HG03196 (cell line): Measurements from ENCODE around the gene PVALEF.

Experiments used
- ATAC-seq: cut with Tn5 transposase; IDR thresholded peaks from one replicate; pipeline ENCODE4 v1.9.1; 2021; ENCODE audit not compliant: unreplicated experiment

The PVALEF gene

DNA sequence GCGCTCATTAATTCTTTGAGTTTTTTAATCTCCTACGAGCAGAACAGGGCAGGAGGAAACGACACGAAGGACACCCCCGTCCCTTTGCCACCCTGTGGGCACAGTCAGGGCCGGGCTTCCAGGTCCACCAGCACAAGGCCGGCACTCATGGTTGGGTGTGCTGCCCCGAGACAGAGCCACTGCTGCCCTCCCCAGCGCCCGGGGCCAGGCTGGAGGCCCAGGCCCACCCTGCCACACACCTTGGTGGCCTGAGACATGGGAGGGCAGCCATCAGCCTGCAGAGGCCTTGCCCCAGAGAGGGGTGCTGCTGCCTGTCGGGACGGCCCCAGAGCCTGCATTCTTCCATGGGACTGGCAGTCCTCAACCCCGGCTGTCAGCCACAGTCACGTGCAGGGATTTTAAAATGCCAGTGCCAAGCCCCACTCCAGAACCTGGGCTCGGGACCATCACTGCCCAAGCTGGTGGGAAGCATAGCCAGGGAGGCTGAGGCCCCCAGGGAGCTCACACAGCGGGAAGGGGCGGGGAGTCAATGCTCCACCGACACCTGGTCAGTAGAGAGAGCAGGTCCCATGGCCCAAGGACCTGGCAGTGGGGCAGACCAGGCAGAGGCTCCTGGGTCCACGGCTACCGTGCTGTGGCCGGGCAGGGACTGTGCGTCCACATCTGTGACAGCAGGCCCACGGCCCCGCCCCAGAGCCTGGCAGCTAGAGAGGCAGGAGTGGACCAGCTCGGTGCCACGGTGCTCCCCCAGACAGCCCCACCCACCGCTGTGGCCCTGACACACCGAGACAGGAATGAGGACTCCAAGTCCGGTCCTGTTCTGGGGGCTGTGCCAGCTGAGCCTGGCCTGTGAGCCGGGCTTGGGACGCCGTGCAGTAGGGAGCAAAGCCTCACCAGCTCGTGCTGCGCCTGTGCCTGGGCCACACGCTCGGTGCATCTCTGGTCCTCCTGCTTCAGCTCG, 29.9 kb downstream of the PVALEF start:
- ATAC-seq = no peak

DNA sequence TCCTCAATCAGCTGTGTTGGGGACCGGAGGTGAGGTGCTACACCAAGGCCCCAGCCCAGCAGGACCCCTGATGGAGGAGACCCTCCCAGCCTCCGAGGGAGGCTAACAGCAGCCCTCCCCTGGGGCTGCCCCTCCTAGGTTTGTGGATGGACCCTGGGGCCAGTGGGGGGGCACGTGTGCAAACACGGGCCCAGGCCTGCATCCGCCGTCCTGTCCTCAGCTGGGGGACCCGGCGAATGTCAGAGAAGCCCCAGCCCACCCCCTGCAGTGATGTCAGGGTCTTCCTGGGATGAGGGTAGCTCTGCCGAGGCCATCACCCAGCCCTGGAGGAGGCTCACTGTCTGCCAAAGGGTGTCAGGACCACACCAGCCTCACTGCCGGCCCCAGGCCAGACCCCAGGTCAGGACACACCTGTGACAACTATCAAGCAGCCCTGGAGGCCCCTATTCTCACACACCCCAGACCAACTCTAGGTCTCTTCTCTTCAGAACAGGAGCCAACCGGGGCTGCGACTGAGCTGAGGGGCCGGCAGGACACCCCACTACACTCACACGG, 30.7 kb downstream of the PVALEF start:
- no peak for ATAC-seq

DNA sequence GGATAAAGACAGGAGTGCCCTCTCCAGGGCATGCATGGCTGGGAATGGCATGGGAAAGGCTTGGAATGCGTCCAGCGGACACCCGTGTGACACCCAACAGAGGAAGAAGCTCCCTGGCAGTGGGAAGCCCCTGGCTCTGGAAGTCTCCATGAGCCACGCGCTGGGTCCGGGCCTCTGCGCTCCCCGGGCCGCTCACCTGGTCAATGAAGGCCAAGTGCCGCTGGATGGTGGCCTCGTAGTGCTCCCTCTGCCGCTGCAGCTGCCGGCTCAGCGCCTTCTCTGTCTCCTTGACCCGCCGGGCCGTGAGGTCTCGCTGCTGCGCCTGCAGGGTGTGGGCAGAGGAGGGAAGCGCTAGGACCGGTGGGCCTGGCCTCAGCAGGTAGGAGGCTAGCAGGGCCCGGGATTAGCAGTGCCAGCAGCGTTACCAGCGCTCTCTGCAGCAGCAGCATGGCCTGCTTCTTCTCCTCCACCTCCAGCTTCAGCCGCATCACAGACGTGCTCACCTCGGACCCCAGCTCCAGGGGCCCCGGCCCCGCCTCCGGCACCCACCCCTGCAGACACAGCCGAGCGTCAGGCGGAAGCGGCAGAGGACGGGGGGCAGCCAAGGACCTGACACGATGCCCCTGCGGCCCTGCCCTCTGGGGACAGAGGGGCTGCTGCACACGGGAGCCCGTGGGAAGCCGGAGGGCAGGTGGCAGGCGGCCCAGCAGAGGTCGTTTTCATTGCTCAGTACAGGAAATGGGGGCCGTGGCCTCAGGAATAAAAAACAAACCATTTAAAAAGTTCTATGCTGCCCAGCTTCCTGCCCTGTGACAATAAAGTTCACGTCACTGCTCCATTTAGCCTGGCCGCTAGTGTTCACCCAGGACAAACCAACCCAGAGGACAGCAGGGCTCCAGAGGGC, 31.4 kb downstream of the PVALEF start:
- no peak for ATAC-seq

DNA sequence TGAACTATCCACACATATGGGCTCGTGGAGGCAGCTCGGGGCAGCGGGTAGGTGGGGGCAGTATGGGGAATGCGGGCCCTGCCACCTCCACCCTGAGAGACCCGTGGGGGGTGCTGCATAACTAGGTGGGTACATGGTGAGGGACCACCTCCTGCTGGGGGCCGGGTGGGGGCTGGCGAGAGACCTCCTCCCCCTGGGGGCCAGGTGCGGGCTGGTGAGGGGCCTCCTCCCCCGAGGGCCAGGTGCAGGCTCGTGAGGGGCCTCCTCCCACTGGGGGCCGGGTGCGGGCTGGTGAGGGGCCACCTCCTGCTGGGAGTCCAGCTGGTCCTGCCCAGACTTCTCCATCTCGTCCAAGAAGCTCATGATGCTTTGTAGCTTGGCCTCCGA, 32.1 kb downstream of the PVALEF start:
- ATAC-seq = no peak

DNA sequence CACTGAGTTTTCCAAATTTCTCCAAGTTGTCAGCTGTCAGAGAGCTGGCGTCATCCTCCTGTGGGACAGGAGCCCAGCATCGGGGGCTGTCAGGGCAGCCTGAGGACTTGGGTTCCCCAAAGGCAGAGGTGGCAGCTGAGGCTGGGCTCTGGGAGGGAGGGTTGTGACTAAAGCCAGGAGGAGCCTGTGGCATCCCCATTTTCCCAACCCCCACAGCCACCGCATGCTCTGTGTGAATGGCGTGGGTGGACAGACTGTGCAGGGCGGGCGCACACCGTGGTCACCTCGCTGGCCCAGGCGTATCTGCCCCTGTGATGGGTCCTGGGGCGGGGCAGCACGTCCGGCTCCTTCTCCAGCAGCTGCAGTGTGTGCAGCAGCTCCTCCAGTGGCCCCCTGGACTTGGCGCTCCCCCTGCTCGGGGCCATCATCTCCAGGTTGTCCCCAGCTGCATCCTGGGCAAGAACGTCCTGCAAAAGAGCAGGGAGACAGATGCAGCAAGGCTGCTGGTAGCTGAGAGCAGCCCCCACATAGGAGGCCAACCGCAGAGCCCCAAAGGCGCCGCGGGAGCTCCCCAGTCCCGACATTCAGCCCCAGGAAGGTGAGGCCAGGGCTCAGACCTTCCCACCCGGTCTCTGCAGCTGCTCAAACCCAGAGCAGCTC, 32.7 kb downstream of the PVALEF start:
- no peak for ATAC-seq

DNA sequence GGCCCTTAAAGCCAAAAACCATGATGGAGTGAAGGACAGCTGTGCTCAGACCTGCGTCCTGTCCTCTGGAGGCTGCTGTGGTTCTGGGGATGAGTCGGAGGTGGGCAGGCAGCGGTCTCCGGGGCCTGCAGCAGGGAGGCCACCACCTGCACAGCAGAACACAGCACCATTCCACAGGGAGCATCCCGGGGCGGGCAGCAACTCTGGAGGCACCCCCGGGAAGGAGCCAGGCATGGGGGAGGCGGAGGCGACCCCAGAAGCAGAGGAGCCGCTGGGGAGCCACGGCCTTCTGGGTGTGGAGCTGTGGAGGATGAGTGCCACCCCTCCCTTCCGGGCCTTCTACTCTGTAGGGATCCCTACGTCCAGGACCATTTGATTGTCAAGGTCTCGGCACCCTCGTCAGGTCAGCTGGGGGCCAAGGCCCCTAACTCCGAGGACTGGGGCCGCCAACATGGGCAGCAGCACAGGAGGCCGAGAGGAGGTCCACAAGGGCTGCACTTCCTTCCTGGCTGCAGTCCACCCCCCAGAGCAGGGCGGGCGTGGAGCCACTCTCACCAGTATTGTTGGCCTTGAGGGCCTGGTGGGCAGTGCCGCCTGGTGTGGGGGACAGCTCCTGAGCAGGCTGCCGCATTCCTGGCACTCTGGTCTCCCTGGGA, 33.6 kb downstream of the PVALEF start:
- ATAC-seq = no peak

DNA sequence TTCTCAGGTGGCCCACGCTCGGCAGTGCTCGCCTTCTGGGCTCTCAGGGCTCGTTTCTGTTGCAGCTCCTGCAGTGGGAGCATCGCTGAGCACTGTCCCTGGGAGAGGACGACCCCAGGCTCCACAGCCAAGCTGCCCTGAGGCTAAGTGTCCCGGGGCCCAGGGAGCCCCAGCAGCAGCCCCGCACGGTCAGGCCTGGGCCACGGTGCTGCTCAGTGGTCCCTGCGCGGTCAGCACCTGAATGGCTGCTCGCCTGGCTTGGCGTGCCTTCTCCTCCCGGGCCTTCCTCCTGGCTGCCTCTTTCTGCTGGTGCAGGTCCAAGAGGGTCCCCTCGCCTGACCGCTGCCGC, 34.1 kb downstream of the PVALEF start:
- ATAC-seq = no peak

DNA sequence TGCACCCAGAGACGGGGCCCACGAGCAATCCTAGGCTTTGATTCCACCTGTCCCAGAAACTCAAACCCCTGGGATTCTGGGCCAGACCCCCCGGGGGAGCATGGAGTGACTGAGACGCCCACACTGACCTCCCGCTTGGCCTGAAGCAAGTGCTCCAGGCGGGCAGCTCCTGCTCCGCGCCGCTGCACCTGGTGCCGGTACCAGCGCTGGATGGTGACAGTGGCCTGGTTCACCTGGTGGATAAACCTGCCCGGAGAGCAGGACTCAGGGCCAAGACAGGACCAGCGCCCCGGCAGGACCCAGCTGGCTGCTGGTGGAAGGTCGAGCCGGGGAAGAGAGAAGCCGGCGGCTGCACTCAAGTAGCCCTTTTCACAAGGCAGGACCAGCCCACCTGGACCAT, 34.9 kb downstream of the PVALEF start:
- no peak for ATAC-seq

DNA sequence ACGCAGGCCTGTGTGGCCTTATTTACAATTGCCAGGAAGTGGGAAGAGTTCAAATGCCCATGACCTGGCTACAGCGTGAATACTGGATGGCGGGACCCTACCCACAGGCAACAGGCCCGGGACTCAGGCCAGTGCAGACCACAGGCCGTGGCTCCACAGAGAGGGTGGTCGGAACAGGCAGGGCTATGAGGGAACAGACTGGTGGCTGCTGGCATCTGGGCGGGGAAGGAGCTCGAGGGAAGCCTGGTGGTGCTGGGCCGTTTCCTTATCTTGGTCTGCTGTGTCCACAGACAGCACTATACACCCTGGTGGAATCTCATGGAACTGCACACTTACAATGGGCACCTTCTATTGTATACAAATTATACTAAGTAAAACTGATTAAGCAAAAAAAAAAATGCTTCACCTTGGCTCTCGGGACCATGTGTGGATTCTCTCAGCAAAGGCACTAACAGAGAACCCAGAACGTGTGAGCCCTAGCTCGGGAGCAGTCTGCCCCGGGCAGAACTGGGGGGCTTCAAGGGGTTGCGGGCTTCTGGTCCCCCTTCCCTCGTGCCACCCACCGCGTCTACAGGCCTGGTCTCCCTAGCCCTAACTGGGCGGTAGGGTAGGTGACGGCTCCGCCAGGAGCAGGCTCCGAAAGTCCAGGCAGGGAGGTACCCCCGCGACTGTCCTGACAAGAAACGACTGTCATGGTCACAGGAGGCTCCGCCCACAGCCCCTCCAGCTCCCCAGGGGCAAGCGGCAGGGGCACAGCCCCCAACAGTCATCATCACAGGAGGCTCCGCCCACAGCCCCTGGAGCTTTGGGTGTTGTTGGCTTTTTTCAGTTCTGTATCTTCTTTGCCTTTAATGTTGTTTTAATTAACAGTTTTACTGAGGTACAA, 35.6 kb downstream of the PVALEF start:
- no peak for ATAC-seq

DNA sequence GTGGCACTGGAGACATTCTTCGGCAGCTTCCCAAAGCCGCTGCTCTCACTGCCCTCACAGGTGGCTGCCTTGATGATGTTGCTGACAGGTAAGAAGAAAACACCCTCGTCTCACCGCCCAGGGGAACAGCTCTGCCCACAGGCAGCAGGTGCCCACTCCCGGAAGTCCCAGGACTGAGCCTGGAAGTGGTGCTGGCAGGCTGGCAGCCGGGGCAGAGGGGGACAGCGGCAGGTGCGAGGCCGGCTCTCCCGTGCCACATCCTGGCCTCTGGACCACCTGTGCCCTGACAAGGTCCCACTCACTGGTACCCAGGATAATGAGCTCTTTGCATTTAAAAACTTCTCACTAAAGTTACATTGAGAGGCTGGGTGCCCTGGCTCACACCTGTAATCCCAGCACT, 37.0 kb downstream of the PVALEF start:
- ATAC-seq = no peak

DNA sequence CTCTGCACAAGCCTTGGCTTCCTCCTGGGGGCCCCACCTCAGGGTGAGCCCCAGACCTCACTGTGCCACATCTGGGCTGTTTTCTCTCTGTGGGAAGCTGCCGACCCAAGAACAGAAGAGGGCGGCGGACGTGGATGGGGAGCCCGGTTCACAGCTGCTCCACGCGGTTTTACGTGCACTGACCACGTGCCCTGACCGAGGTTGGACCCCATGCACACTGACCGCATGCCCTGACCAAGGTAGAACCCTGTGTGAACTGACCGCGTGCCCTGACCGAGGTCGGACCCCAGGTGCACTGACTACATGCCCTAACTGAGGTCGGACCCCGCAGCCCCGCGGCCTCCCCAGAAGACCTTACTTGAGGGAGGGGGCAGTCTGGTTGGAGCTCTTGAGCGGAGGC, 37.8 kb downstream of the PVALEF start:
- no peak for ATAC-seq

DNA sequence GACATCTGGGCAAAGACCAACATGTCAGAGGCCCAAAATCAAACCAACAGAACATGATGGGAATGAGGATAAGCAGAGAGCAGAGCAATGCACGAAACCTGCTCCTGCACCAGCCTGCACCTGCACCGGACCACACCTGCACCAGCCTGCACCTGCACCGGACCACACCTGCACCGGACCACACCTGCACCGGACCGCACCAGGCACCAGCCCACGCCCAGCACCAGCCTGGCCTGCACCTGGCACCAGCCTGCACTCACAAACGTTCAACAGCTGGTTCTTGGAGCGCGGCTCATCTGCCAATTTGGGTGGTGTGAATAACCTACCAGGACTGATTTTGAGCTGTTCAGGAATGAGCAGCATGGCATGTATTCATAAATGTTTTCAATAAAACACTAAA, 39.3 kb downstream of the PVALEF start:
- ATAC-seq = no peak

DNA sequence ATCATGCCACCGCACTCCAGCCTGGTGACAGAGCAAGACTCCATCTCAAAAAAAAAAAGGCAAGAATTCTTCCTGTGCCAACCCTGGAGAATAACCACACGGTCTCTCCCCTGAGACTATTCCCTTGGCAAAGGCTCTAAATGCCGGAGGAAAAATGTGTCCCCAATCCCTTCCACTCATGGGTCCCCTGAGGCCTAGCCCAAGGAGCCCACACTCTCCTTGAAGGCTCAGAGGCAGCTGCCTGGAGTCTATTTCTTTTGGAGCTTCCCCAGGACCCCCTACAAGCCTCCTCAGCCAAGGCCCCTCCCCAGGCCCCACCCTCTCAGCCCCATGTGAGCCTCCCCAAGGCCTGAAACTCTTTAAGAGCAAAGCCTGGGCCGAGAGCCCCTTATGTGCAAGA, 40.9 kb downstream of the PVALEF start:
- no peak for ATAC-seq

DNA sequence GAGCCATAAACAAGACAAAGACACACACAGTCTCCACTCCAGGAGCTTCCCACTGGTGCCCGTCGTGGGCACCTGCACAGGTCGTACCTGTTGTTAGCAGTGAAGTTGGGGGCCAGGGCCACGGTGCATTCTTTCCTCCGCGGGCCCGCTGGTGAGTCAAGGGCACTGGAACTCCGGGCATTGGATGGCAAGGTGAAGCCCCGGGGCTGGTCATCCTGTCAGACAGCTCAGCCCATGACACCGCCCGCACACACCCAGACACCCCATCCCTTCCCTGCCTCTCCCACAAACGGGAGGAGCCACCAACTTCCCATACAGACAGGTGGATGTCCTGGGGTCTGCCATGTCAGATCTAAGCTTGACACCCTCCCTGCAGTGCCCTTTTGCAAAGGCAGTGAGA, 41.4 kb downstream of the PVALEF start:
- no peak for ATAC-seq

DNA sequence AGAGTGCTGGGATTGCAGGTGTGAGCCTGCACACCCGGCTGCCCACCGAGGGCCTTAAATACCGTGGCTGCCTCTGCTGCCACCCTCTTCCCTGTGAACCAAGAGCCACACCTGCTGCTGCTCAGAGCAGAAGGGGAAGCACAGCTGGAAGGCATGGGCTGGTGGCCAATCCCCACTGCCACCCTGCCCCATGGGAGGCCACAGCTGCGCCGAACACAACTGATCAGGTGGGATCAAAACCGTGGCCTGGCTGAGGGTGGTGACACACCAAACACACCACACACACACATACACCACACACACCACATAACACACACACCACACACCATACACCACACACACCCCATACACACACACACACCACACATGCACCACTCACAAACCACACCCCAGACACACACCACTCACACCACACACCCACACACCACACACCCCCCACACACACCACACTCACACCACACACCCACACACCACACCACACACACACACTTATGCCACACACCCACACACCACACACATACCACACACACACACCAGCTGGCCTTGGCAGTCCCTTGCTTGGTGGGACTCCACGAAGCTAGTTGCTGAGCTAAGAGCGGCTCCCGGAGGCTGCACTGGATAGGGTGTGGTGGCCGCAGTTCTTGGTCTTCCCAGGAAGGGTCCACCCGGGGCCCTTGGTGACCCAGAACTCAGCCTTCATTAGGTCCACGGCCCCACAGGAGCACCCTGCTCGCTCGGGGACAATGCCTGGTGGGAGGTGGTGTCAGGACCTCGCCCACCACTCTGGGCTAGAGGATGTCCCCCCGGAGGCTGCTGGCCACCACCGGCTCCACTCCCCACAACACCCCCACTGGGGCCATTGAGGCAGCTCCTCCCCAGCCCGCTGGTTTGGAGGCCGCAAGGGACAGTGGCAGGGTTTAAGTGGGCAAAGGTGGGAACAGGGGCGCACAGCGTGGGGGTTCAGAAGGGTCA, 42.6 kb downstream of the PVALEF start:
- ATAC-seq = no peak

DNA sequence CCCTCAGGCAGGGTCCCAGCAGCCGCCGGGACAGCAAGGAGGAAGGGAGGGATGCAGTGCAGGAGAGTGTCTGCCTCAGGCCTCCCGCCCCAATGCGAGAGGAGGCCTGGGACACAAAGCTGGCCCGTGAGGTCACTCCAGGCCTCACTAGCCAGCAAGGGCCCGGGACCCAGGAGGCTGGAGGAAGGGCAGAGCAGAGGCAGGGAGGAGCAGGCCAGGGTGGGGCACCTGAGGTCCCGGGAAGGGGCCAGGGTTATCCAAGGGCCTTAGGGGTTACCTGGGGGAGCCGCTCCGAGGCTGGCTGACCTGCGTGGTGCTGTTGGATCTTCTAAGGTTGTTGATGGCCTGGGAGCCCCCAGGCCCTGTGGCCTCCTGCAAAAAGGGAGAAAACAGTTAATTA, 43.3 kb downstream of the PVALEF start:
- no peak for ATAC-seq

DNA sequence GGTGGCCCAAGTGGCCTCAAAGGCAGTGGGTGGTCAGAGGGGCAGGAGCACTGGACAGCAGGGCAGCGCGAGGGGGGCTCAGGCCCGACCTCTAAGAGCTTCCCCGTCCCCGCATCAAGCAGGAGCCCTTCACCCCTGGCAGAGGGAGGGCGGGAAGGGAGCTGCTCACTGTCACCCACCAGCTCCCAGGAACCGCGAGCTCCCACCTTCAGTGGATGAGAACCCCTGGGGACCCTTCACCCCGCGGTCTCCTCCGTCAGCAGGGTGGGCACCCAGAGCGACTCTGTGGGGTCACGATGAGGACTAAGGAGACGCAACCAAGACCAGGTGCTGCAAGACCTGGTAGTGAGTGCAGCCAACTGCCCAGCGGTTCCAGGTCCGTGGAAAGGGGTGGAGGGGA, 43.8 kb downstream of the PVALEF start:
- no peak for ATAC-seq

DNA sequence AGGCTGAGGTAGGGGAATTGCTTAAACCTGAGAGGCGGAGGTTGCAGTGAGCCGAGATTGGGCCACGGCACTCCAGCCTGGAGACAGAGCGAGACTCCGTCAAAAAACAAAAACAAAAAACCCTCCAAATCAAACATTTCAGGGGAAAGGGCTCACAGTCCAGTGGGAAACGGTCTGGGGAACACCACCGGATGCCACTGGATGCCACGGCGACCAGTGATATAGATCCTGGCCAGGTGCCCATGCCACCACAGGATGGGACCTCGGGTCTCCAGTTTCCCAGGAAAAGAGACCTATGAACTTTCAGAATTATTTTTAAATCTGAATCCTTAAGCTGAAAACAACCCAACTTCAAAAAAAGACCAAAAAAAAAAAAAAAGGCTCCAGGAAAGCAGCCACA, 45.2 kb downstream of the PVALEF start:
- ATAC-seq = no peak

DNA sequence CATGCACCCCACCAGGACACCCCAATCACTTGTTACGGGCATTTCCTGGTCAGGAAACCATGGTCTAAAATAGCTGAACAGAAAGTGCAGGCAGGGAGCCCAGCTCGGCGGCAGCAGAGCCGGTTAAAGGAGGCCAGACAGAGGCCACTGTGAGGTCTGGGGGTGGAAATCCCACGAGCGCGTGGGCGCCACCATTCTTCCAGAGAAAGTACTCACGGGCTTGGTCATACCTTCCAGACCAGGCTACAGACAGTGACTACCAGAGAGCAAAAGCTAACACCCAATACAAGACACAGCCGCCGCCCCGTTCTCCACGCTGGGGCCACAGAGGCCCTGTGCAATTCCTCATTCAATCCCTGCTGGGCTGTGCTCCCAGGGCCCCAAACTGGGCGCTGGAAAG, 45.6 kb downstream of the PVALEF start:
- ATAC-seq = no peak
